HG03432 (cell line): ENCODE results near the gene THAP12.

ENCODE experiments used
- ATAC-seq: cut with Tn5 transposase; IDR thresholded peaks from one replicate; pipeline ENCODE4 v1.9.1; 2021; ENCODE audit warnings: mild to moderate bottlenecking, moderate library complexity; ENCODE audit not compliant: unreplicated experiment

The THAP12 gene

GRCh38 chr11:76380159-76380976 lies 564 bp downstream of the THAP12 start:
- ATAC-seq = peak; percentile 21

DNA sequence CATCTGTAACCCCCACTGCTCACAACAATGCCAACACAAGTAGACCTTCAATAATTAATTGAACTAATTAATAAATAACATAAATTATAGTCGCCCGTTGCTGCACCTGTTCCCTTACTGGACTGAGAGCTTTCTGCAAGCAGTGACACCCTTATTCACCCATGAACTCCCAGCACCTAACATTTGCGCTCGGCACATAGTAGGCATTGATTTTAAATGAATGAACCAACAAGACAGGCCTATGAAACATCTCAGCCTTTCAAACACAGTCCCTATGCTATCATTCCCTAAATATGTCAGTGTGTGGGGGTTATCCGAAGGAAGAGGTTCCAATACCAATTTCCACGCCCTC lies 1.1 kb downstream of the THAP12 start:
- ATAC-seq = no peak

DNA sequence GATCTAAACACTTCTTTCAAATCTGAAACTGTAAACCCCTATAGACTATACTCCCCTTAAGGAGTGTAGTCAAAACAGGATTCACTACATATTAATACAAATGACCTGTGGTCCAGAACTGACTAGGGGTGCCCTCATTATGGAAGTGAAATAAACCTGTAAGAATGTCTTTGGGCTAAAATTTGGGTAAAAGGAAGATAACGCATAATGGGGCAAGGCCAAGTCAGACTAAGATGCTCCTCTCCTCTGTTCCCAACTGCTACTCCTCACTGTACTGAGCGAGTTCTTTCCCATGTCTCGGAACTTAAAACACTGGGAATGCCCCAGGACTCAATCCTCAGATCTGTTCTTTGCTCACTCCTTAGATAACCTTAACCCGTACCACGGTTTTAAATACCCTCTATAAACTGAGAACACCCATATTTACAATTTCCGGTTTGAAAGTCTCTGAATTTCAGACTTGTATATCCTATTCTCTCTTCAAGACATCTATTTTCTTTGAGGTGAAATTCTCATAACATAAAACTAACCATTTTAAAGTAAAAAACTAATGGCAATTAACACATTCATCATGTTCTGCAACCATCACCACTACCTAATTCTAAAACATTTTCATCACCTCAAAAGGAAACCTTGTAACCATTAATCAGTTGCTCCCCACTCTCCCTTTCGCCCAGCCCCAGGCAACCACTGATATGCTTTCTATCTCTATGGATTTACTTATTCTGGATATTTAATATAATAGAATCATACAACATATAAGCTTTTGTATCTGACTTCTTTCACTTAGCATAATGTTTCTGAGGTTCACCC lies 4.0 kb downstream of the THAP12 start:
- ATAC-seq = peak; percentile 22

DNA sequence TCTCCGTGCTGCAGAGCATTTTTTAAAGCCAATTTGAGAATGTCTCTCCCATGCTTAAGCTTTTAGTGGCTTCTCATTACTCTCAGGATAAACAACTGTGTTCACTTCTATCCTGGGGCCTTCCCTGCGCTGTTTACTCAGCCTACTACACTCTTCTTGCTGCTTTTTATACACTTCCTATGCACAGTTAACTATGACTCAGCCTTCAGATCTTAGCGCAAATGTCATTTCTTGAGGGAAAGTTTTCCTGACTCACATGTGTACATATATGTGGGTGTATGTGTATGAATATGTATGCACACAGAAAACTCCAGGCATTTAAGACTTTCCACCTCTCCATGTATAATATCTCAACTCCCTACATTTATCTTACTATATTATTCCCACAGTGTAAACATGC lies 9.8 kb downstream of the THAP12 start:
- ATAC-seq = peak; percentile 72

DNA sequence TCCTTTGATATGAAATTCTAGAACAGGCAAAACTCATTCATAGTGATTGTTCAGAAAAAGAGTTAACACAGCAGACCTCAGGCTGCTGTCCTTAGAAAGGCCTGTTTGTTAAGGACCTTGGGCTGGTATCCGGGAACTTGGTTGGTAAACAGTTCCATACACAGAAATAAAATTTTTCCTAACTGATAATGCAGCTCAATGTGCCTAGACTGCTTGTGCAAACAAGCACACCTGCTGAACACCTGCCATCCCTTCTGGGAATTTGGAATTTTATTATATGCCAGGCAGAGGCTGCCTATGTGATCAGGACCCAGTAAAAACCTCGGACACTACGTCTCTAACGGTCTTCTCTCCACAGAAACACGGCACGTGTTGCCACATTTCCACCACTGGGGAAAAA lies 11.5 kb downstream of the THAP12 start:
- no peak for ATAC-seq

DNA sequence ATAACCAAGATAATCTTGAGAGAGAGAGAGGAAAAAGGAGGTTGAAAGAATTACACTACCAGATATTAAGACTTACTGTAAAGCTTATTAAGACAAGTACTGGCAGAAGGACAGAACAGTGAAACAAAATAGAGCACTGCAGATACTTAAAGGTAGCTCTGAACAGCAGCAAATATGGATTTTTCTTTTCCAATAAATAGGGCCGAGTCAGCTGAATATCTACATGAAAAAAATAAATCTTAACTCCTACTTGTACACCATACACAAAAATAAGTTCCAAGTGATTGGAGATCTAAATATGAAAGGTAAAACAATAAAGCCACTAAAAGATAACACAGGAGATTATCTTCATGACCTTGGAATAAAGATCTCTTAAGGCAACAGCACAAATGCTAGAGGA lies 12.4 kb downstream of the THAP12 start:
- no peak for ATAC-seq

DNA sequence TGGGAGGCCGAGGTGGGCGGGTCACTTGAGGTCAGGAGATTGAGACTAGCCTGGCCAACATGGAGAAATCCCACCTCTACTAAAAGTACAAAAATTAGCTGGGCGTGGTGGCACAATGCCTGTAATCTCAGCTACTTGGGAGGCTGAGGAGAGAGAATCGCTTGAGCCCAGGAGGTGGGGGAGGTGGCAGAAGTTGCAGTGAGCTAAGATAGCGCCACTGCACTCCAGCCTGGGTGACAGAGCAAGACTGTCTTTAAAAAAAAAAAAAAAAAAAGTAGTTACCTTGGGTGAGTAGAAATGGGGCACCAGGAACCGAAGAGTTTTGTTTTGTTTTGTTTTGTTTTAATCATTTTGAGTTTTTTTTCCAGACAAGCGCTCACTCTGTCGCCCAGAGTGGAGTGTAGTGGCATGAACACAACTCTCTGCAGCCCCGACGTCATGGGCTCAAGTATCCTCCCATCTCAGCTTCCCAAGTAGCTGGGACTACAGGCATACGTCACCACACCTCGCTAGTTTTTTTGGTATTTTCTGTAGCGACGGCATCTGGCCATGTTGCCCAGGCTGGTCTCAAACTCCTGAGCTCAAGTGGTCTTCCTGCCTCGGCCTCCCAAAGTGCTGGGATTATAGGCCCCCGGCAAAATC lies 15.8 kb downstream of the THAP12 start:
- no peak for ATAC-seq

GRCh38 chr11:76362716-76363115 lies 18.2 kb downstream of the THAP12 start:
- no peak for ATAC-seq

DNA sequence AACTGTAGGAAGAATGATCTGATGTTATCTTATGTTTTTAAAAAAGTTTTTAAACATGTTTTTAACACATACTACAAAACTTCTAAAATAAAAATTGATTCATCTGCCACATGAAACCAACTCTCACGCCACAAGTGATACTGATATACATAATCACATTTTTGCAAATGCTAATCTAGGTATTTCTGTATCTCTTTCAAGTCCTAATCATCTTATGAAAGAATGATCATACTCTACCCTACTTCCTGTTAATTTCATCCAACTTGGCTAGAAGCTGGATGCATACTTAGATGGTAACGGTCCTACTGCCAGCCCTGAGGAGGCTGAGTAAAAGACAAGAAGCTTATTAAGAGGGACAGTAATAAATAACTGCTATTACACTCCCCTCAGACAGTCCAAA lies 19.2 kb downstream of the THAP12 start:
- ATAC-seq = no peak

GRCh38 chr11:76361374-76361773 lies 19.6 kb downstream of the THAP12 start:
- no peak for ATAC-seq

DNA sequence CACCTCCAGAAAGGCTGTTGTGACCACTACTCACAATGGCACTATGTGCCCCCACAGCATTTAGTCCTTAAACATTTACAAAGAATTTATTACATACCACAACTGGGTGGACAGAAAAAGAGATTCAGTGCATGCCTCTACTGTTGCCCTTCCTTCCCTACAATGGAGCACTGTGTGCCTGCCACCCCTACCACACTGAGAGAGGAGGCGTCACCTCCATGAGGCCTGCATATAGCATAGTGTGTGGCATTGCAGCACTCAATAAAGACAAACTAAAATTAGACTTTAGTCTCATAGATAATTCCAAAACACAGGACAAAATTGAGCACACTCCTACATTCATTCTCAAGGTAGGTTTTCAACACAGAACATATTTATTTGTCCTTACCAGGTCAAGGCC lies 25.8 kb downstream of the THAP12 start:
- no peak for ATAC-seq

- no peak for ATAC-seq
Observed at GRCh38 chr11:76348348-76348747, 32.6 kb downstream of the THAP12 start.

GRCh38 chr11:76347466-76347865 lies 33.5 kb downstream of the THAP12 start:
- ATAC-seq = no peak

DNA sequence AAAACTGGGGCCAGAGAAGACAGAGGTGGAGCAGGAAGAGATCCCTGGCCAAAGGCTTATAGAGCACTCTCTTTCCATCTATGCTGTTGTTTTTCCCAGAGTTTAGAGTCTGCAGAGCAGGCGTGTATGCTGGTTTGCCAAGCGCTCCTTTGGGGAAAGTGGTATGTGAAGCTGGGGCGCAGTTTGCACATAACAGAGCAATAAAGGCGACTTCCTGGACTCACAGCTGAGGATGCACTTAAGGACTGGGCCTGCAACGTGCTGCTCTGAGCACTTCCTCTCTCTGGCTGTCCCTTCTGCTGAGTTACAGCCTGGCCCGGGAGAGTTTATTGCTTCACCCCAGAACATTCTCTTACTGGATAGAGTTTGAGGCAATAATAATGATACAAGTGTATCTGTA lies 41.7 kb downstream of the THAP12 start:
- ATAC-seq = no peak

DNA sequence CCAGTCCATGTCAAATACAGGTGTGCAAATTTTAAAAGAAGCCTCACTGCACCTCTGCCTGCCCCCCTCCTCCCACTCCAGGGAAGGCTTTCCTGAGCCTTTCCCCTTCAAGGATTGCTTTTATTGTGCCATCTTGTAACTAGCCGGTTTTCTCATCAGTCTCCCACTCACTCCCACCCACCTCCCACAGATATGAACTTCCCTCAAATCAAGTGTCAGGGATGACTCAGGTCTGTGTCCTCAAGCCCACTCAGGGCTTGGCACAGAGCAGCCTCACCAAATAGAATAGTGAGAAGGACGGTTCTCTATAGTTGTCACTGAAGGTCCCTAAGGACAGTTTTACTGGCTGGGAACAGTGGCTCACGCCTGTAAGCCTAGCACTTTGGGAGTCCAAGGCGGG lies 43.0 kb downstream of the THAP12 start:
- ATAC-seq = no peak

GRCh38 chr11:76337469-76337868 lies 43.5 kb downstream of the THAP12 start:
- no peak for ATAC-seq

GRCh38 chr11:76336597-76336996 lies 44.3 kb downstream of the THAP12 start:
- no peak for ATAC-seq

- ATAC-seq = no peak
Observed at GRCh38 chr11:76335842-76336241, 45.1 kb downstream of the THAP12 start.

DNA sequence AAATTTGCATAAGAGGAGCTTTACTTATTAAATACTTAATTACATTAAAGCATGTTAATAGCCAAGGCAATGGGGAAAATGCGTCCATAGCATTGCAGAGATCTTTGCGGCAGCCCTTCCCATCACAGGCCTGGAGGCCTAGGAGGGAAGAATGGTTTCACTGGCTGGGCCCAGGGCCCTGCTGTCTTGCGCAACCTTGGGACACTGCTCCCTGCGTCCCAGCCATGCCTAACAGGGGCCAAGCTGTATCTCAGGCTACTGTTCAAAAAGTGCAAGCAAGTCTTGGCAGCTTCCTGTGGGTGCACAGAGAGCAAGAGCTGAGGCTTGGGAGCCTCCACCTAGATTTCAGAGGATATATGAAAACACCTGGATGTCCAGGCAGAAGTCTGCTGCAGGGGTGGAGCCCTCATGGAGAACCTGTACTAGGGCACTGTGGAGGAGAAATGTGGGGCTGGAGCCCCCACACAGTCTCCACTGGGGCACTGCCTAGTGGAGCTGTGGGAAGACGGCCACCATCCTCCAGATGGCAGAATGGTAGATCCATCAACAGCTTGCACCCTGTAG lies 46.0 kb downstream of the THAP12 start:
- no peak for ATAC-seq

GRCh38 chr11:76330651-76331050 lies 50.3 kb downstream of the THAP12 start:
- ATAC-seq = no peak

- no peak for ATAC-seq
Observed at GRCh38 chr11:76329983-76330382, 50.9 kb downstream of the THAP12 start.
